ENCODE measurements around the gene TENM4. TPM values are rescaled to one million over a fixed set of nuclear protein-coding genes. Genes with fewer than 3 reads are reported as not detected.

The TENM4 gene
- total and polyA plus RNA-seq, 2 of the 8 experiments (the other 6 are each of a cell fraction or from before 2014, with no cell fraction given), result 3.5 to 7.2 TPM

DNA sequence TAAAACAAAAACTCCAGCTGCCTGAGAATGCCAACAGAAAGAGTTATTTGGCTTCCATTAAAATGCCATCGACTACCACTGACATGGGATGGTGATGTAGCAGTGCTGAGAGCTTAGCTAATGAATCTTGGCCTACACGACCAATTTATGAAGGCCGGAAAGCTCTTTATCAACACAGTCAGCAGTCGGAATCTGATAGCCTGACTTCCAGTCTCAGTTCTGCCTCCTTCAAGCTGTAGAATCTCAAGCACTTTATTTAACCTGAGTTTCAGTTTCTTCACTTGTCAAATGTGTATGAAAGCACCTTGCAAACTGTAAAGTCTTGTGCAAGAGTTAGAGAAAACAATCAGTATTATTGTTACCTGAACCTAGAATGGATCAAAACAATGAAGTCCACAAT is 530.5 kb downstream of the TENM4 start:
- DNase-seq (ENCODE audit: low read depth in 1 of 2, low spot score in 2 of 2) (no peak), FAIRE-seq (no peak)
- H3K27ac ChIP-seq (ENCODE audit: low read depth, low read length), result no peak overlapping the region
- no peaks in the 10 kb centered on the region for H3K79me1 ChIP-seq (ENCODE audit: low read depth, low read length)
- 81% methylated on average over 4 of the region's 4 CpGs; no CpG with 5 or more reads in 1 of the 2 experiments for WGBS, 2 experiments (ENCODE audit: extremely low coverage in 1 of 2, insufficient coverage in 1 of 2, insufficient read length in 1 of 2, insufficient replicate concordance in 2 of 2, low coverage in 1 of 2, low lambda C conversion rate in 2 of 2, missing lambda C conversion rate in 1 of 2)
- H4K91ac ChIP-seq (replicated peaks; ENCODE audit: insufficient read length, low read length), result no peak overlapping the region
- H2BK20ac ChIP-seq (ENCODE audit: low read length), result no peak overlapping the region
- CTCF ChIA-PET (ENCODE audit: partially characterized antibody), result interaction anchor here (1.6 kb wide), 1 partner anchor 14 kb away, joined by 4 read pairs; no protein-coding TSS in a partner anchor
- no peaks in the 10 kb centered on the region for H3K9me3 ChIP-seq (ENCODE audit: insufficient read depth in 2 of 2, low read depth in 1 of 2, low read length in 1 of 2)
- H3K4me3 ChIP-seq (ENCODE audit: extremely low read depth in 1 of 4, insufficient read depth in 2 of 4, low read depth in 3 of 4, low read length in 4 of 4), result no peak overlapping the region
- H3K23ac ChIP-seq (ENCODE audit: insufficient read length), result no peak overlapping the region
- no peaks in the 10 kb centered on the region for H3K36me3 ChIP-seq (ENCODE audit: control insufficient read depth in 2 of 4, insufficient read depth in 4 of 4, low read length in 3 of 4)
- no peaks in the 10 kb centered on the region for H3K79me2 ChIP-seq (ENCODE audit: control insufficient read depth in 1 of 2, insufficient read depth in 2 of 2, low read length in 2 of 2)
- H2BK15ac ChIP-seq (ENCODE audit: low read length), result no peak overlapping the region
- H3K14ac ChIP-seq (ENCODE audit: insufficient read length), result no peak overlapping the region
- POLR2A ChIA-PET (ENCODE audit: partially characterized antibody), result no interaction called here
- H4K5ac ChIP-seq (ENCODE audit: insufficient read length, low read depth, low read length), result no peak overlapping the region
- H2BK5ac ChIP-seq (ENCODE audit: low read depth, low read length), result no peak overlapping the region
- H4K8ac ChIP-seq (ENCODE audit: extremely low read depth, insufficient read depth, low read length), result no peak overlapping the region
- no peak overlapping the region for H2BK12ac ChIP-seq (ENCODE audit: low read depth, low read length)
- H4K20me1 ChIP-seq (replicated peaks in 1 of 2; ENCODE audit: control insufficient read depth in 1 of 2, insufficient read depth in 2 of 2, low read length in 2 of 2), result no peaks in the 10 kb centered on the region
- TF ChIP-seq RFX5 (IDR thresholded peaks at IDR 0.05; ENCODE audit: borderline replicate concordance, low read depth, low read length) (no peak), GTF2F1 (IDR thresholded peaks at IDR 0.05; ENCODE audit: borderline replicate concordance, low read depth, low read length) (no peak), TBP (IDR thresholded peaks at IDR 0.05; ENCODE audit: low read depth, low read length) (no peak), SAP30 (IDR thresholded peaks at IDR 0.05; ENCODE audit: insufficient read depth, insufficient replicate concordance, low read length) (no peak), YY1 (IDR thresholded peaks at IDR 0.05; ENCODE audit: low read depth, low read length) (no peak), SP1 (IDR thresholded peaks at IDR 0.05; ENCODE audit: low read depth, low read length) (no peak), CTBP2 (IDR thresholded peaks at IDR 0.05; ENCODE audit: borderline replicate concordance, insufficient read depth, insufficient read length, low read length) (no peak), POU5F1 (IDR thresholded peaks at IDR 0.05; ENCODE audit: low read depth, low read length) (no peak), SIX5 (IDR thresholded peaks at IDR 0.05; ENCODE audit: low read depth, low read length) (no peak), JUND (IDR thresholded peaks at IDR 0.05; ENCODE audit: low read length) (no peak), FOSL1 (IDR thresholded peaks at IDR 0.05; ENCODE audit: insufficient read depth, low read depth, low read length) (no peak), TAF1 (IDR thresholded peaks at IDR 0.05; ENCODE audit: low read depth, low read length) (no peak)
- no peaks in the 10 kb centered on the region for H3K4me1 ChIP-seq (replicated peaks in 1 of 4; ENCODE audit: control insufficient read depth in 3 of 4, insufficient read depth in 4 of 4, low read length in 3 of 4)
- H3K4ac ChIP-seq (replicated peaks; ENCODE audit: insufficient read length, low read depth, low read length), result no peak overlapping the region
- no peak overlapping the region for H2AK5ac ChIP-seq (ENCODE audit: low read depth, low read length)
- H2BK120ac ChIP-seq (replicated peaks; ENCODE audit: low read depth, low read length), result no peak overlapping the region
- no peak overlapping the region for H3K4me2 ChIP-seq (ENCODE audit: insufficient read depth in 1 of 2, low read depth in 2 of 2, low read length in 2 of 2)
- no peak overlapping the region for H3K18ac ChIP-seq (ENCODE audit: extremely low read depth, low read length)
- no peaks in the 10 kb centered on the region for H3K27me3 ChIP-seq (replicated peaks in 1 of 4; ENCODE audit: control insufficient read depth in 3 of 4, extremely low read depth in 1 of 4, insufficient read depth in 3 of 4, low read length in 3 of 4)
- no peak overlapping the region for H2AFZ ChIP-seq (ENCODE audit: low read length)
- H3K56ac ChIP-seq (replicated peaks; ENCODE audit: insufficient read length, low read depth, low read length), result no peak overlapping the region
- no peaks in the 10 kb centered on the region for H3K23me2 ChIP-seq (ENCODE audit: low read depth, low read length)
- H3K9ac ChIP-seq (replicated peaks in 1 of 4; ENCODE audit: extremely low read depth in 1 of 4, low read depth in 3 of 4, low read length in 3 of 4), result no peak overlapping the region
